Panc1 (cell line): Measurements from ENCODE around the gene LRRC43.

Source experiments
- POLR2AphosphoS5 ChIP-seq: IDR thresholded peaks from 2 replicates; pipeline ENCODE4 v1.6.1; 2012; ENCODE audit warnings: mild to moderate bottlenecking, low read depth, low read length, moderate library complexity
- REST ChIP-seq, 2 experiments: IDR thresholded peaks; 2 replicates each; pipeline ENCODE4 v1.6.1; 2011 to 2012; ENCODE audit warnings: low read depth in 2 of 2, control low read depth in 1 of 2, low read length in 1 of 2, mild to moderate bottlenecking in 1 of 2, moderate library complexity in 1 of 2; ENCODE audit not compliant: insufficient read depth in 1 of 2
- SIN3A ChIP-seq: IDR thresholded peaks from 2 replicates; pipeline ENCODE4 v1.6.1; 2012; ENCODE audit warnings: low read depth, mild to moderate bottlenecking, low read length, moderate library complexity, borderline replicate concordance; ENCODE audit not compliant: insufficient read depth
- TCF7L2 ChIP-seq: IDR thresholded peaks from 2 replicates; pipeline ENCODE4 v1.6.1; 2011; ENCODE audit warnings: mild to moderate bottlenecking, low read depth, low read length, inconsistent platforms
- TF ChIP-seq, protein P1 (sequence below): fragments of 450-650 bp; IDR thresholded peaks from 2 replicates; pipeline ENCODE4 v1.5.1; 2017; ENCODE audit warnings: mild to moderate bottlenecking

DNA sequence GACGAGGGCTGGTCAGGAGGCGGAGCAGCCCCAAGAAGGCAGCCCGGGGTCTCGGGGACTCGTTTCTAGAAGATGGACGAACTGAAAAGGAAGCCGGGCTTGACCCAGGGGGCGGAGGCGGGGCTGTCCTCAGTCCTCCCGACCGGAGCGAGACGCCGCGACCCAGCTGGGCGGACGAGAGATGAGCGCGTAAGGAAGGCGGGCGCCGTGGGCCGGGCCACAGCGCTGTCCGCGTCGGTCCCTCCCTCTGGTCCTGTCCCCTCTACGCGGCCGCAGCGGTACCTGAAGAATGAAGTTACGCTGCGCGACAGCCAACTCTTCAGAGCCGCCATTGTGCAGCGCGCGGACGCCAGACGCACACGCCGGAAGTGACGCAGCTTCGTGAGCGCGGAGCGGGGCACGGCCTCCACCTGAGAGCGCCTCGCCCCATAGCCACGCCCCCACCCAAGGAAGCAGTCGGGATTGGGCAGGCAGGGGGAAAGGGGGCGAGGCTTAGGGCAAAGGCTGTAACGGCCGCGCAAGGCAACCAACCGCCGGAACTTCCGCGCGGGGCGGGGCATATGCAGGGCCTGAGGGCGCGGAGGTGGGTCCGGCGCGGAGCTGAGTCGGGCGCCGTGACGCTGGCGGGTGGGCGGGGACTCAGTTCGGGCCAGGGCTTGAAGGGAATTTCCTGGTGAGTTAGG is 42.9 kb downstream of the LRRC43 start, which contains the start of gene DIABLO:
- TF ChIP-seq, protein P1, sequence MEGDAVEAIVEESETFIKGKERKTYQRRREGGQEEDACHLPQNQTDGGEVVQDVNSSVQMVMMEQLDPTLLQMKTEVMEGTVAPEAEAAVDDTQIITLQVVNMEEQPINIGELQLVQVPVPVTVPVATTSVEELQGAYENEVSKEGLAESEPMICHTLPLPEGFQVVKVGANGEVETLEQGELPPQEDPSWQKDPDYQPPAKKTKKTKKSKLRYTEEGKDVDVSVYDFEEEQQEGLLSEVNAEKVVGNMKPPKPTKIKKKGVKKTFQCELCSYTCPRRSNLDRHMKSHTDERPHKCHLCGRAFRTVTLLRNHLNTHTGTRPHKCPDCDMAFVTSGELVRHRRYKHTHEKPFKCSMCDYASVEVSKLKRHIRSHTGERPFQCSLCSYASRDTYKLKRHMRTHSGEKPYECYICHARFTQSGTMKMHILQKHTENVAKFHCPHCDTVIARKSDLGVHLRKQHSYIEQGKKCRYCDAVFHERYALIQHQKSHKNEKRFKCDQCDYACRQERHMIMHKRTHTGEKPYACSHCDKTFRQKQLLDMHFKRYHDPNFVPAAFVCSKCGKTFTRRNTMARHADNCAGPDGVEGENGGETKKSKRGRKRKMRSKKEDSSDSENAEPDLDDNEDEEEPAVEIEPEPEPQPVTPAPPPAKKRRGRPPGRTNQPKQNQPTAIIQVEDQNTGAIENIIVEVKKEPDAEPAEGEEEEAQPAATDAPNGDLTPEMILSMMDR = no peak
- TF ChIP-seq REST (IDR thresholded peaks at IDR 0.05; ENCODE audit: insufficient read depth in 1 of 2, low read depth in 2 of 2, low read length in 1 of 2) (peak; percentile 57 to 64; a peak in 3 of 4 replicates), POLR2AphosphoS5 (peak; percentile 88), SIN3A (peak; percentile 79; the same call in 1 of the 2 replicates), TCF7L2 (no peak)
